Epithelial cell of esophagus (primary cell): Measurements from ENCODE around the gene SLC39A5.
A peak's percentile ranks its signal among the peaks of the same experiment; 100 is the strongest.

Experiments used
- DNase-seq: peaks from one replicate; pipeline ENCODE4 v3.0.0; 2010; ENCODE audit warnings: low read depth
- H3K4me3 ChIP-seq: 2 replicates; pipeline ENCODE4 v1.5.1; 2011; ENCODE audit warnings: mild to moderate bottlenecking, low read length, control low read depth
- TF ChIP-seq, protein P1 (sequence below): IDR thresholded peaks from 2 replicates; pipeline ENCODE4 v1.5.1; 2011; ENCODE audit warnings: low read depth, mild to moderate bottlenecking, low read length, control low read depth, inconsistent platforms; ENCODE audit not compliant: insufficient read depth; ENCODE audit errors: missing control alignments

Gene SLC39A5

DNA sequence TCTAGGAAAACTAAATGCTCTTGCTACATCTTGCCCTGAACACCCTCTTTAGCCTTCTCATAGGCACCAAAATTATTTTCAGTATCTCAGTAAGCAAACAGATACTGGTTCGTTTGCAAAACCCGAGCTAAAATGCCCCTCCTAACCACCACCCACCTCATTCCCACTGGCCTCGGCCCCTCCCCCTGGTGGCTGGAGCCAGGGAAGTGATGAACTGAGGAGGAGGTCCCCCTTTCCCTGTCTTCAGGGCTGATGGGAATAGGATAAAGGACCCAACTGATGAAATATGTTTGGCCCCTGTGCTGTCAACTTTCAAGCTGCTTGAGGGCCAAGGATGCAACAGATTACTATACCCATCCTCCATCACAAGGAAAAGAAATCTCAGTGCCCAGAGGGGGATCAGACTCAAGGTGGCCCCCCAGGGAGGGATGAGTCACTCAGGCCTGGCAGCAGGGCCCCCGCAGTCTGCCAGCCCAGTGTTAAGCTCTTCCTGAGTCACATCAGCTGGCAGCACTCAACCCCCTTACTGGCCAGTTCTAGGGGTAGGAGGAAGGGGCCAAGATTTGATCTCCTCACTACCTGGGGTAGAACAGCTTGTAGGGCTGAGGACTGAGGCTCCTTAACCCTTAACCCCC is 26.6 kb downstream of the SLC39A5 start:
- H3K4me3 ChIP-seq, result no peak overlapping the region
- peak; percentile 13 for DNase-seq
- TF ChIP-seq, protein P1, sequence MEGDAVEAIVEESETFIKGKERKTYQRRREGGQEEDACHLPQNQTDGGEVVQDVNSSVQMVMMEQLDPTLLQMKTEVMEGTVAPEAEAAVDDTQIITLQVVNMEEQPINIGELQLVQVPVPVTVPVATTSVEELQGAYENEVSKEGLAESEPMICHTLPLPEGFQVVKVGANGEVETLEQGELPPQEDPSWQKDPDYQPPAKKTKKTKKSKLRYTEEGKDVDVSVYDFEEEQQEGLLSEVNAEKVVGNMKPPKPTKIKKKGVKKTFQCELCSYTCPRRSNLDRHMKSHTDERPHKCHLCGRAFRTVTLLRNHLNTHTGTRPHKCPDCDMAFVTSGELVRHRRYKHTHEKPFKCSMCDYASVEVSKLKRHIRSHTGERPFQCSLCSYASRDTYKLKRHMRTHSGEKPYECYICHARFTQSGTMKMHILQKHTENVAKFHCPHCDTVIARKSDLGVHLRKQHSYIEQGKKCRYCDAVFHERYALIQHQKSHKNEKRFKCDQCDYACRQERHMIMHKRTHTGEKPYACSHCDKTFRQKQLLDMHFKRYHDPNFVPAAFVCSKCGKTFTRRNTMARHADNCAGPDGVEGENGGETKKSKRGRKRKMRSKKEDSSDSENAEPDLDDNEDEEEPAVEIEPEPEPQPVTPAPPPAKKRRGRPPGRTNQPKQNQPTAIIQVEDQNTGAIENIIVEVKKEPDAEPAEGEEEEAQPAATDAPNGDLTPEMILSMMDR, result no peak

DNA sequence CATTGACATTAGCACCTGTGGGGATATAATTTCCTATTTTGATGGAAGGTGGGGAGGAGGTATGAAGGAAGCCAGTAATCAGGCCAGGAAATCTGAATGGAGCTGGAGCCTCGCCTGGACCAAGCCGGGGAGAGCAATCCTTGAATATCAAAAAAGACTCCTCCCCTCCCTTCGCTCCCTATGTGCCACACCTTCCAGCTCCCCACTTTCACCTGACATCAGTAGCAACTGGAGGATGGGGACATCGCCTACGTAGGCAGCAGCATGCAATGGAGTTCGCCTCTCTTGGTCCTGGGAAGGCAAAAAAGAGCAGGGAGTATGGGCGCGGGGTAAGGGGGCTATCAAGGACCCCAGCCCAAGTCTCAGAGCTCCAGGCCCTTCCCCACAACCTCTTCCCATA is 27.2 kb downstream of the SLC39A5 start:
- H3K4me3 ChIP-seq, result peak overlapping the region; percentile 76
- no peak for DNase-seq
- TF ChIP-seq, protein P1, result no peak

DNA sequence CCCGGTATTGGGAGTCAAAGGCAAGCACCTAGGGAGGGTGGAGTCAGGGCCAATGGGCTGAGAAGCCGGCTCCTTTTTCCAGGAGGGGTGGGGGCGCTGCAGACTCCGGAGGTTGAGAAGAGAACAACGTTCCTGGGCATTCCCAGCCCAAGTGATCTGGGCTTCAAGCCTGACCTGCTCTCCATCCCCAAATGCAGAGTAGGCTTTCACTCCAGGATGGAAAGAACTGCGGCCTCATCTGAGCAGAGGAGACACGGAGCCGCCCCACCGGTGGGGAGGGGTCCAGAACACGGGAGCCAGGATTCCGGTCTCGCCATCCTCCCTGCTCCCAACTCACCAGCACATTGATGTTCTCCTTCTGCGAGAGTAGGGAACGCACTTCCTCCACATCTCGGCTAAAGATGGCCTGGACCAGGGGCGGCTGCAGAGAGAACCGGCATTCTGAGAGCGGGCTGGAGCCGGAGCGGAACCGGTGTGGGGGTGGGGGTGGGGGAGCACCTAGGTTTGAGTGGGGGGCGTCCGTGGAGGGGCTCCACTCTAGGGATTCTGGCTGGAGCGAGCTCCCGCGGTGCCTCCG is 27.7 kb downstream of the SLC39A5 start:
- TF ChIP-seq, protein P1, result no peak
- DNase-seq, result peak; percentile 52
- peak overlapping the region; percentile 76 for H3K4me3 ChIP-seq

DNA sequence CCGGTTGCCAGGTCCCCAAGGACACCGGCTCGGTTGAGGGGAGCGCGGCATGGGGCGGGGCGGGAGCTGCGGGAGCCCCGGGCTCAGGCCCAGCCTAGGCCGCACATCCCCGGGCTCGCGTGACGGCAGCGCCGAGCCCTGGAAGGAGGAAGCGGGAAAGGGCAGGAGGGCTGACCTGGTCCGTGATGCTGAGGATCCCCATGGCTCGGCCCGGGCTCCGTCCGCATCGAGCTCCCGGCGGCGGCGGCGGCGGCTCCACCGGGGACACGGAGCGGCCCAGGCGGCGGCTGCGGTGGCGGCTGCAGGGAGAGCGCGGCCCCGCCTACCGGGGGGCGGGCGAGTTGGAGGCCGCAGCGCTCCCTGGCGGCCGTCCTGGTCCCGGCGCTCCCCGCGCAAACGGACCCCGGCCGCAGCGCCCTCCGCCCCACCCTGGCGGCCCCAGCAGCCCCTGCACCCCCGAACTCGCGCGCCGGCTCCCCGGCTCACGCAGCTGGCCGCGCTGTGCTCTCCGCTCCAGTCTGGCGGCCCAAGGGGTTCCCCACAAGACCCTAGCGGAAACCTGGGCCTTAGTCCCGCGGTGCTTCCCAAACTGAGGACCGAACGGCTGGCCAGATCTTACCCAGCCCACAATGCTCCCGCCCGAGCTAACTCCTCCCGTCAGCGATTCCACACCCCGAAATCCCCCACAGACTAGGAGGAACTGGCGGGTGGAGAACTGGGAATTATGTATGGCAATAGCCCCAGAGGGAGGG is 28.4 kb downstream of the SLC39A5 start, which contains the start of gene ANKRD52:
Gene ANKRD52 (minus strand): TSS at position 317 of the 752 bp plus-strand sequence. CDS start 115 bp downstream, at position 202.
- DNase-seq, result peak; percentile 76
- peak within 1 kb of the TSS; percentile 76 for H3K4me3 ChIP-seq
- TF ChIP-seq, protein P1, result no peak

DNA sequence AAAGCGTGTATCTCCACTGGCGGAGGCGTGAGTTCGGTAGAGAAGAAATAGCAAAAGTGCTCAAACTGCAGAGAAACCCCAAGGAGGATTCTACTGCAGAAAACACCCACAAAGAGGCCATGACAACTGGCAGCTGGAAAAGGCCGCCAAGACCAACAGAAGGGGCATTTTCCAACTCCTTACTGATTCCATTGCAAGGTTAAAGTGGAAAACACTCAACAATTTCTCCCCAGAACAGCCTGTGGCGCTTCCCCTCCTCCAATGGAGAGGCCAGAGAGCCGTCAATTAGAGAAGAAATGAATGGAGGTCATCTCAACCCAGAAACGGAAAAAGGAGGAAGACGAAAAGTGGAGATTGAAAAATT is 29.0 kb downstream of the SLC39A5 start:
- no peak for DNase-seq
- peak overlapping the region; percentile 56 for H3K4me3 ChIP-seq
- TF ChIP-seq, protein P1, result no peak

DNA sequence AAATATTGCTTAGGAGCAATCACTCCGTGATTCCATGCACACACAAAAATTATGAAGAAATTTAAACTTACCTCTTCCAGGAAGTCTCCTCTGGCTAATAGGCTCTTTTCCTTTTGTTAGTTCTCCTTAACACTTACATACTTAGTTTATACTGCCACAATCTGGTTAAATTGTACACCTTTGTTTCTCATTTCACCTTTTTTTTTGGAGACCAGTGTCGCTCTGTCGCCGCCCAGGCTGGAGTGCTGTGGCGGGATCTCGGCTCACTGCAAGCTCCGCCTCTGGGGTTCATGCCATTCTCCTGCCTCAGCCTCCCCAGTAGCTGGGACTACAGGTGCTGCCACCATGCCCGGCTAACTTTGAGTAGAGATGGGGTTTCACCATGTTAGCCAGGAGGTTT is 30.5 kb downstream of the SLC39A5 start:
- H3K4me3 ChIP-seq, result no peak overlapping the region
- TF ChIP-seq, protein P1, result no peak
- DNase-seq, result no peak
